VCaP (cell line): Measurements from ENCODE around the gene CLIC6.

Experiments
- H3K27ac ChIP-seq: fragments of 450-650 bp; 2 replicates; pipeline ENCODE4 v1.5.1; 2017
- TF ChIP-seq, protein P1 (sequence below): fragments of 450-650 bp; conservative IDR thresholded peaks from 2 replicates; pipeline ENCODE4 v1.5.1; 2017; ENCODE audit warnings: mild to moderate bottlenecking, moderate library complexity

The CLIC6 gene

GRCh38 chr21:34632498-34632897 is 36.3 kb upstream of the CLIC6 start:
- no peak overlapping the region for H3K27ac ChIP-seq
- TF ChIP-seq, protein P1, sequence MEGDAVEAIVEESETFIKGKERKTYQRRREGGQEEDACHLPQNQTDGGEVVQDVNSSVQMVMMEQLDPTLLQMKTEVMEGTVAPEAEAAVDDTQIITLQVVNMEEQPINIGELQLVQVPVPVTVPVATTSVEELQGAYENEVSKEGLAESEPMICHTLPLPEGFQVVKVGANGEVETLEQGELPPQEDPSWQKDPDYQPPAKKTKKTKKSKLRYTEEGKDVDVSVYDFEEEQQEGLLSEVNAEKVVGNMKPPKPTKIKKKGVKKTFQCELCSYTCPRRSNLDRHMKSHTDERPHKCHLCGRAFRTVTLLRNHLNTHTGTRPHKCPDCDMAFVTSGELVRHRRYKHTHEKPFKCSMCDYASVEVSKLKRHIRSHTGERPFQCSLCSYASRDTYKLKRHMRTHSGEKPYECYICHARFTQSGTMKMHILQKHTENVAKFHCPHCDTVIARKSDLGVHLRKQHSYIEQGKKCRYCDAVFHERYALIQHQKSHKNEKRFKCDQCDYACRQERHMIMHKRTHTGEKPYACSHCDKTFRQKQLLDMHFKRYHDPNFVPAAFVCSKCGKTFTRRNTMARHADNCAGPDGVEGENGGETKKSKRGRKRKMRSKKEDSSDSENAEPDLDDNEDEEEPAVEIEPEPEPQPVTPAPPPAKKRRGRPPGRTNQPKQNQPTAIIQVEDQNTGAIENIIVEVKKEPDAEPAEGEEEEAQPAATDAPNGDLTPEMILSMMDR = no peak

DNA sequence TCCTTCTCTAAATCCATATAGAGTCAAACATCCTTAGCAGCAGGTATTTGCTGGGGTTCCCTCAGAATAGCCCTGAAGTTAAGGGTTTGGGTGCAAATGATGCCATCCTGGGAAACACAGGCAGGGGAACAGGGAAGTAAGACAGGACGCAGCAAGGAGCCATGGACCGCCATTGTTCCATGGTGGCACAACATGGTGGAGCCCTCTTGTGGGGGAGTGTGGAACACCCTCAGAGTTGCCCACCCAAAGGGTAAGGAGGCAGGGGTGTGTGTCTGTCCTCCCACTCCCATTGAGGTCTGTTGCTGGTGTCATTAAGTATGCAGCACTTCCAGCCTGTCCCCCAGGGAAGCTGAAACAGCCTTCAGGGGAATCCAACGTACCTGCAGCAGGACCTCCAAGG is 33.5 kb upstream of the CLIC6 start:
- TF ChIP-seq, protein P1 = peak; percentile 42
- H3K27ac ChIP-seq = no peak overlapping the region

DNA sequence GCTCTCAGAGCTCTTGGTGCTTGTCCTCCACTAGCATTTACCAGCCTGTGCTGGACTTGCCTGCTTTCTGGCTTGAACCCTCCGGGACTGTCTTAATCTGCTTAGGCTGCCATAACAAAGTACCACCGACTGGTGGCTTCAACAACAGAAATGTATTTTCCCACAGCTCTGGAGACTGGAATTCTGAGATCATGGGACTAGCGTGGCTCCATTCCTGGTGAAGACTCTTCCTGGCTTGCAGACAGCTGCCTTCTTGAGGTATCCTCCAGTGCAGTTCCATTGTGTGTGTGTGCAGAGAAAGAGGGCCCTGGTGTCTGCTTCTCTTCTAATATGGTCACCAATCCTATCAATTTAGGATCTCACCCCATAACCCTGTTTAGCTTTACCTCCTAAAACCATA is 31.8 kb upstream of the CLIC6 start:
- H3K27ac ChIP-seq = no peak overlapping the region
- TF ChIP-seq, protein P1 = no peak

DNA sequence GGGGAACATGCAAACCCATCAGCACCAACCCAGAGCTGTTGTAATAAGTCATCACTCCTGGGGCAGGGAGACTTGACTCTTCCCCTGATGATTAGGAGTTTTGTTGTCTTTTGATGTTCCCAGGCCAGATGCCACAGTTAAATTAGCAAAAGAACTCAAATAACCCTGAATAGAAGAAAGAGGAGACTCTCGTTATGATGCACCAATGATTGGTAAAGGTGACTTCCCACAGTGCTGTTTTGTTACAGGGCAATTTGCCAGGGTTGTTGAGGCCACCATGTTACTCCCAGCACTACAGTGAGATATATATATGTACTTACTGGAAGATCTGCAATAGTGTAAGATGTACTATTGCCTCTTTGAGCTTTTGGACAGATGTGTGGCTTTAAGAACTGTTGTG is 29.5 kb upstream of the CLIC6 start:
- TF ChIP-seq, protein P1 = no peak
- H3K27ac ChIP-seq = no peak overlapping the region

DNA sequence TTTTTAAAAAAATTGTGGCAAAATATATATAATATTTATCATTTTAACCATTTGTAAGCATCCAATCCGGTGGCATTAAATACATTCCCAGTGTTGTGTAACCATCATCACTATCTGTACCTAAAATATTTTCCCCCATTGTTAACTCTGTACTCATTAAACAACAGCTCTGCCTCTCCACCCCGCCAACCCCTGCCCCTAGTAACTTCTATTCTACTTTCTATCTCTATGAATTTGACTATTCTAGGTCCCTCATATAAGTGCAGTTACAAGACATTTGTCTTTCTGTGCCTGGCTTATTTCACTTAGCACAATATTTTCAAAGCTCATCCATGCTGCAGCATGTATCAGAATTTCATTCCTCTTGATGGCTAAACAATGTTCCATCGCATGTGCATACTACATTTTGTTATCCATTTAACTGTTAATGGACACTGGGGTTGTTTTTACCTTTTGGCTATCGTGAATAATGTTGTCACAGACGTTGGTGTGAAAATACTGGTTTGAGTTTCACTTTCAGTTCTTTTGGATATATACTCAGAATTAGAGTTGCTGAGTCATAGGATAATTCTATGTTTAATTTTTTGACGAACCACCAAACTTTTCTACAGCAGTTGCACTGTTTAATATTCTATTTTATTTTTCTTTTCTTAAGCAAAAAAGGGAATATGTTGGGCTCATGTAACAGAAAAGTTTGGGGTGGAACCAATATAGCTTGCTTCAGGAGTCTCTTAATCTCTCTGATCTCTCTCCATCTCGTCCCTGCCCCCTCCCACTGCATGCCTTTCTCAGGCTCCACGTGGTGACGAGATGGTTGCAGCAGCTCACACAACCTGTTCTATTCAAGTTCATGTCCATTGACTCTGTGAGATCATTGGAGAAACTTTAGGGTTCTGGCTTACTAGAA is 28.7 kb upstream of the CLIC6 start:
- H3K27ac ChIP-seq = no peak overlapping the region
- TF ChIP-seq, protein P1 = no peak

GRCh38 chr21:34640858-34641257 is 27.9 kb upstream of the CLIC6 start:
- no peak overlapping the region for H3K27ac ChIP-seq
- TF ChIP-seq, protein P1 = no peak

GRCh38 chr21:34642211-34643075 is 26.4 kb upstream of the CLIC6 start:
- TF ChIP-seq, protein P1 = no peak
- H3K27ac ChIP-seq = no peak overlapping the region
